SHP77 treated with DMSO at 0.1 percent for 48 hours (cell line): ENCODE measurements around the gene GALNT8.
"Not testable (repeated sequence)": the region's sequence is repeated elsewhere in the genome, so short reads cannot be mapped to it uniquely, and the experiment has no call there.

ENCODE experiments used
- DNase-seq: peaks from one replicate; lab custom pipeline; 2025; lab: John Stamatoyannopoulos, UW

Gene GALNT8

GRCh38 chr12:4719821-4720636 lies at the start of gene GALNT8:
Gene GALNT8, plus strand, starts transcription at chr12:4720400. Its CDS starts 278 bp downstream, at chr12:4720678.
- DNase-seq: no peak

GRCh38 chr12:4679711-4680110 lies 40.5 kb upstream of the GALNT8 start:
- DNase-seq: no peak

- no peak for DNase-seq
Observed at GRCh38 chr12:4681732-4682131, 38.5 kb upstream of the GALNT8 start.

DNA sequence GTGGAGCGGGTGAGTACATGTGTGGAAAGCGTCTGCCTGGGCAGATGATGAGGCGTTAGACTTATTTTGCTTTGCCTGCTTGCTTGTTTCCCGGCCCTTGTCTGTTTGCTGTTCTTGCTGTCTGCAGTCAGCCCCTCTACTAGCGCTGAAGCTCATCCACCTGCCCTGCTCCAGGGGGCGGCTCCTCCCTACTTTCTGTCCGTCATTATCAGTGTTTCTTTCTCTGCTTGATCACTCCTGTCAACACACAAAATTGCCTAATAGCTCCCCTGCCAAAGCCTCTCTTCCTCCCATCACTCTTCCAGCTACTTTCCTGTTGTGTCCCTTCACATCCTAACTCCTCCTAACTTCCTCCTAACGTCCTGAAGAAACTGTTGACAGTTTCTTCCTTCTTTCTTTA lies 34.9 kb upstream of the GALNT8 start:
- no peak for DNase-seq

DNA sequence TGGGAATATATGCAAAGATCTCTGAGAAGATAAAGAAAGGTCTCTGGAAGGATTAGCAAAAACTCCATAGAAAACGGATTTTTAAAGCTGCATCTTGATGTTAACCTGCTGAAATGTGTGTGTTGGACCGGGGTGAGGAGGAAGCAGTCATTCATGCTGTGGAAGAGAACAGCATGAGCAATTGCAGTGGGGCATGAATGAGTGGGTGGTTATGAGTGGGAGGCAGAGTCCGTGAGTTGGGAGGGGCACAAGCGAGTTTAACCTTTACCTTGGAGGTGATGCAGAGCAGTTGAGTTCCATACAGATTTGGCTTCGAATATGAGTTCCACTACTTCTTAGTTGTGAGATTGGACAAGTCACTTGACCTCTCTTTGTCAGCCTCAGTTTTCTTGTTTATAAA lies 29.4 kb upstream of the GALNT8 start:
- no peak for DNase-seq

DNA sequence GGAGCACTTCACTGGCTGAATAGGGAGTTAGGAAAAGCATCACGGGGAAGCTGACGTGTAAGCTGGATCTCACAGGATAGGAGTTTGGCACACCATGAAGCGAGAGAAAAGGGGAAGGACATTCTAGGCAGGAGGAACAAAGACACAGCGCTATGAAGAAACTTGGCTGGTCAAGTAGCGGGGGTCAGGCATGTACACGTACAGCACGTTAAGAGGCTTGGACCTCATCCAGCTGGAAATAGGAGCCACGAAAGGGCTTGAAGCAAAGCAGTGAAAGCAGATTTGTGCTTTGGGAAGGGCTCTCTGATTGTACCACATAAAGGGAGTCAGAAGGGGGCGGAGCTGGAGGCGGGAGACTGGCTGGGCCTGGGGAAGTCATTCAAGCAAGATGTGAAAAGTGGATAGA lies 19.6 kb upstream of the GALNT8 start:
- no peak for DNase-seq

DNA sequence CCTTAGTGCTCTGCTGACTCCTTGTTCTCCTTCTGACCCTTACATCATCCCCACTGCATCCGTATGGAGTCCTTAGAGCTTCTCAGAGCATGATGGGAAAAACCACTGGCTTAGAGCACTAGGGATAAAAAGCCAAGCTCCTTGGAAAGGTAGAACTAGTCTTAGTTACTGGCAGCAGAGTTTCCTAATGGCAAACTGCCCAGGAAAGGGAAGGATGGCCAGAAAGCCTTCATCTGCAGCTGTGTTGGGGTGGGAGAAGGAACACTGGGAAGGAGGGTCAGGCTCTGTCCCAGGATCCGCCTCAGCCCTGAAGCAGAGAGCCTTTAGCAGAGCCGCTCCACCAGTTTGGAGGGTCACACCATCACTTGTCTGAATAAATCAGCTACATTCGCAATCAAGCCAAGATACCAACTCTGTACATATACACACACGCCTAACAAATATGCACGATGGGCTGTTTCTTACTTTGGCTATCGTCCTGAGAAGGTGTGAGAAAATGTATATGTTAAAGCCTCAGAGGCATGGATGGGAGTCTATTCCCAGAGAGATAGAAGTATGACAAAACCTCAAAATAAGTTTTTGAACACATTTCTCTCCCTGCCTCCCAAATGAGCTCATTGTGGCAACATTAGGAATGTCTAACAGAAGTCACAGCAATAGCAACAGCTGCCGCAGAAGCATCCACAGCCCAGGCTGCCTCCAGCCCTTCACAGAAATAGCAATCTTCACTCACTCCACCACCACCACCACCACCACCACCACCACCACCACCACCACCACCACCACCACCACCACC lies 18.6 kb upstream of the GALNT8 start:
- no peak for DNase-seq

DNA sequence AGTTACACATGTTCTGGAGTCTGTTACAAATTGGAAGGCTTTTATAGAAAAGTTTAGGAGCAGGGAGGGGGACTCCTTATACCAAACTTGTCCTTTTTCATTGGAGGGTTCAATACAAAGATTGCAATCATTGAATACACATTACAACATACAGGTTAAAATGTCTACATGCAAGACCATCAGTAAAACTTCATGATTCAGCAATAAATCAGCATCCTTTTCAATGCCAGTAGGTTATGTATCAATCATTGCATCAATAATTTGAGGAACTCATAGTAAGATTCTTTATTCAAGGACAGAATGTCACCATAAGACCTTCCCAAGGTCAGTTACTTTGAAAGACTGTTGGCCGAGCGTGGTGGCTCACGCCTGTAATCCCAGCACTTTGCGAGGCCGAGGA lies 16.5 kb upstream of the GALNT8 start:
- DNase-seq: no peak

- no peak for DNase-seq
Observed at GRCh38 chr12:4705824-4706223, 14.4 kb upstream of the GALNT8 start.

DNA sequence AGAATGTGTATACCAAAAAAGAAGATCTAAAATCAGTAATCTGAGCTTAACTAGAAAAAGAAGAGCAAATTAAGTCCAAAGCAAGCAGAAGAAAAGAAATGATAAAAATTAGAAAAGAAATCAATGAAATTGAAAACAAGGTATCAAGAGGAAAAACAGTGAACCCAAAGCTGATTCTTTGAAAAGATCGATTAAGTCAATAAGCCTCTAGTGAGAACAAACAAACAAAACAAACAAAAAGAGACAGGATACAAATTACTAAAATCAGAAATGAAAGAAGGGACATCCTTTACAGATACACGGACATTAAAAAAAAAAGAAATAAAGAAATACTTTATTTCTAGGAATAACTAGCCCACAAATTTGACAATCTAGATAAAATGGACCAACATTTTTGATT lies 12.9 kb upstream of the GALNT8 start:
- DNase-seq: no peak

GRCh38 chr12:4710113-4710512 lies 10.1 kb upstream of the GALNT8 start:
- DNase-seq: no peak

DNA sequence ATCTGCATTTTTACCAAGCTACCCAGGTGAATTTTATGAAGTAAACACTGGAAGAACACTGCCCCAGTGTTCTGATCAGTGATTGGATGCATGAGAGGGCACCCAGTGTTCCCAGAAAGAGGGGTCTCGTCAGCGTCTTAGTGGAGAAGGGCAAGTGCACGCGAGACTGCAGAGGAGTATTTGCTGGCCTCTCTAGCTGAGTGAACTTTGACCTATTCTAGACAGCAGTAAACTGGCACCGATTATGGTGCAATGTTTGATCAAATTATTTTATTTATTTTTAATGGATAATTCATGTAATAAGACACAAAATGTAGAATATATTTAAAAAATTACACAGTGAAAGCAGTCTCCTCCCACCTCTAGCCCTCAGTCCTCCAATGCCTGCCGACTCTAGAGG lies 5.3 kb upstream of the GALNT8 start:
- DNase-seq: no peak

GRCh38 chr12:4717806-4718205 lies 2.4 kb upstream of the GALNT8 start:
- no peak for DNase-seq

DNA sequence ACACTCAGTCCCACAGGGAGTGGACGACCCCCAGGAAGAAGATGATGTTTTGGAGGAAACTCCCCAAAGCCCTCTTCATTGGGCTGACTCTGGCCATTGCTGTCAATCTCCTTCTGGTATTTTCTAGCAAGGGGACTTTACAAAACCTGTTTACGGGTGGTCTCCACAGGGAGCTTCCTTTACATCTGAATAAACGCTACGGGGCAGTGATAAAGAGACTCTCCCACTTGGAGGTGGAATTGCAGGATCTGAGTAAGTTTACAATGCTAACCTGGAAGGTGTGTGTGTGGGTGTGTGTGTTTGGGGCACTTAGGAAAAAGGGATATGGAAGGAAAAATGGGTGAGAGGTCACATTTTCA lies 416 bp downstream of the GALNT8 start:
- DNase-seq: no peak

- DNase-seq: not testable (repeated sequence)
Observed at GRCh38 chr12:4721587-4721986, 1.4 kb downstream of the GALNT8 start.

DNA sequence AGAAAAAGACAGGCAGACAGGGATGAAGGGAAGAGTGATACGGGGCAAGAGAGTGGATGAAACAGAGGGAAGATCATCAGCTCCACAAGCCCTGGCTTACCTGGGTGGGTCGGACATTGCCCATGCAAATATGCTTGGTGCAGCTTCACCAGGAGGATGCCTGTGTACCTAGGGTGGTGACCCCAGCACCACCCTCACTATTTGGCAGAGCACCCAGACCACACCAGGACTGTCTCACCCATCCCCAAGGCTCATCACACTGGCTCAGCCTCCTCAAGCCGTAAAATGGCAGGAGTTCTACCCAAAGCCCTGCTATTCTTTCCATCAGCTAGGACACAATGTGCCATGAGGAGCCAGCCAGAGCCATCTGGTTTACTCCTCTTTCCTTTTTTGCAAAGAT lies 3.0 kb downstream of the GALNT8 start:
- DNase-seq: no peak

GRCh38 chr12:4725057-4725456 lies 4.9 kb downstream of the GALNT8 start:
- no peak for DNase-seq

DNA sequence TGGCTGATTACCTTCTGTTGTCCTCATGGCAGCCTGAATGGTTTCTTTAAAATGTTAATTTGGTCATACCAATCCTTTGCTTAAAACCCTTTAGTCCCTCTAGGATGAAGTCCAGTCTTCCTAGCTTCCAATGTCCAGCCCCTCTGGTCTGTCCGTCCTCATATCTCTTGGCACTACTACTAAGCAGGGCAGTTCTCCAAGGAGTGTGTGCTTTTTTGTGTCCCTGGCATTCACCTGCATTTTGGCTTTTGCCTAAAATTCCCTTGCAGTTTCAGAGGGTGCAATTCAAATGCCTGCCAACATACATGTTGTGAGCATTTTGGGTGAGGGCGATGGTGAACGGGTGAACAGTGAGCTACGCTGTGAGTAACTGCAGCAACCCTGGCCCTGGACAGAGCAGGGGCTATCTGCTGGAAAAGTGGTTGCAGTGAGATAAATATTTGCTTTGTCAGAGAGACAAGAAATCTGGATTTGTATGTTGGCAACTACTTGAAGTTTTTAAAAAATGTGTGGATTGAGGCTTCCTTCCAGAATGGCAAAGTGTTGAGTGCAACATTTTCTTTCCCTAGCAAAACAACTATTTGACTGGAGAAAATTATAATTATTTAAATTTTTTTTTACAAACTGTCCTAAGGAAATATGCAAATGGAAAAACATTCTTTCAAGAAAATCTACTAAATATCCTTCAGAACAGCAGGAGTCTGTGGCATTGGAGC lies 14.6 kb downstream of the GALNT8 start:
- no peak for DNase-seq

DNA sequence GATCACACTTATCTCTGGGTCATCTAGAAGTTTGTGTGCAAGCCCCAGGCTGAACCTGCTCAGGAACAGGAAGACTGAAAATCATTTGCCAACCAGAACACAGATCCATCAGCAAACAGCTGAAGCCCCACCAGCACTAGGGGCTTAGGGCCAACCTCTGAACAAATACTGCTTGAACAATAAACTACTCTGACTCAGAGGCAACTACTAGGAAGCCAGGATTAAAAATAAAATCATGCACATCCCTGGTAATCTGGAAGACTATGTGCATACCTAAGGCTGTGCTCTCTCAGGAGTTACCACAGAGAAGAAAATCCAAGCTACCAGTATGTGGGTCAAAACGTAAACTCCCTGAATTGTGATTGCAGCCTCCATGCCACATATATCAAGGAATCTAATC lies 15.9 kb downstream of the GALNT8 start:
- DNase-seq: no peak

DNA sequence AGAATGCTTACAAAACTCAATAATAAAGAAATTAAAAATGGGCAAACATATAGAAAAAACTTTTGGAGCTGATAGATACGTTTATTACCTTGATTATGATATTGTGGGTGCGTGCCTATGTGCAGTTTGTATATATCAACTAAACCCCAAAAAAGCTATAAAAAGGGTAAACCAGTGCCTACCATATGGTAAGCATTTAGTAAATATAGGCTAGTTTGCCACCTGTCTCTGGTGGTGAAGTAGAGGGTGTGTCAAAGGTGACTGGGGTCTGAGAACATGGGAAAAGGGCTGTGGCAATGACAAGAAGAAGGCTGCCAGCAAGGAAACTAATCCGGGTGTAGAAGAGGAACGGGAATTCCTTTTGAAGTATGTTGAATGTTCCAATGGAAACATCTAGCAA lies 18.3 kb downstream of the GALNT8 start:
- DNase-seq: no peak

DNA sequence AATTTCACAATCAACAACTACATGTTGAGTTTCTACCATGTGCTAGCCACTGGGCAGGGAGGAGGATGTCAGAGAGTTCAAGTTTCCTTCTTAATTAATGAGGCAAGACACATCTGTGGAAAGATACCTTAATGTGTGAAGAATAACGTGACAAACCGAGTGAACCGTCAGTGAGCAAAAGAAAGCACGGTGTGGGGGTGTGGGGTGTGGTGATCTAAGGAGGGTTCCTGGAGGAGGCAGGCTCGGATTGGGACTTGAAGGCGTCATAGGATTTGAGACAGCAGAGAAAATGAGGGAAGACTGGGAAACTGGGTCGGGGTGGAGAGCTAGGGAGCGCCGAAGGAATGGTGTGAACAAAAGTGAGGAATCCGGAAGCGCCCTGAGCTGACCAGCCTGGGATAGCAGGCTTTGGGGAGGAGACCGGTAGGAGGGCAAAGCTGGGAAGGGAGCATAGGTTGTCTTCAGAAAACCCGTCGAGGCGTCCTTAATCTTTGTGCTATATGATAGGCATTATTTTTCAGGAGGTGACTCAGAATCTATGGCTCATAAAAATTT lies 22.3 kb downstream of the GALNT8 start:
- no peak for DNase-seq

DNA sequence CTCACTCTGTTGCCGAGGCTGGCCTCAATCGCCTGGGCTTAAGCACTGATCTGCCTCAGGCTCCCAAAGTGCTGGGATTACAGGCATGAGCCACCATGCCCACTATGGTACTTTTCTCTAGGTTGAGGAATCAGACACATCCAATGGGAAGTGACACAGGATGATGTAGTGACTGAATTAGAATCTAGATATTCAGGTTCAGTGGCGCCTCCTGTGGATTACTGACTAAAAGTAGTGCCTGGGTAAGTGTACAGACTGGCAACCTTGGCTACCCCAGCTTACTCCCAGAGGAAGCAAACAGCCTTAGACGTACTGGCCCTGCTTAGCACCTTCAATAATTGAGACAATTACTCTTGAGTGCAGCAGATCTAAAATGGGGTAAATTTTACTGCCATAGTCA lies 22.8 kb downstream of the GALNT8 start:
- no peak for DNase-seq

DNA sequence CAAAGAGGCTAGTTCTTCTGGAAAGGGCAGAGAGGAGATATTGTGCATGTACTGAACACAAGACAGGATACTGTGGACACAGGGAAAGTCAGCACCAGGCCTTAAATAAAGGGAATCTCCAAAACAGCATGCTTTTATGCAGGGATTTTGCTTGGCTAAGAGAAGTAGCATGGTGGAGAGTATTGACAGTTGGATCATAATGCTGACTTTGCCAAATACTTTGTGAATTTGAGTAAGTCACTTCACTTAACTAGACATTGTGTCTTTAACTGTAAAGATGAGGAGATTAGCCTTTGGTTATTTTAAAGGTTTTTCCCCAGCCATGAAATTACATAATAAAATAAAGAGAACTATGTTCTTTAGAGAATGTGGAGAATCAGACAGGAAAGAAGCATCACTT lies 24.5 kb downstream of the GALNT8 start:
- DNase-seq: no peak
